Activated CD4-positive, alpha-beta T cell treated with anti-CD3 and anti-CD28 coated beads for 1 hour (primary cell): ENCODE data around the gene KRT6B.
"Not testable (repeated sequence)": the region's sequence is repeated elsewhere in the genome, so short reads cannot be mapped to it uniquely, and the experiment has no call there.

ENCODE experiments used
- DNase-seq: peaks from one replicate; pipeline ENCODE4 v3.0.0-alpha.2; 2020

The KRT6B gene

GRCh38 chr12:52410589-52411248 lies 41.2 kb downstream of the KRT6B start:
- not testable (repeated sequence) for DNase-seq

GRCh38 chr12:52407918-52408317 lies 44.0 kb downstream of the KRT6B start:
- DNase-seq, result no peak

GRCh38 chr12:52405922-52406385 lies 46.0 kb downstream of the KRT6B start, which contains the start of gene KRT82:
TSS of gene KRT82 (minus strand) at chr12:52406335. CDS start at chr12:52406277, 58 bp downstream.
- DNase-seq, result no peak

DNA sequence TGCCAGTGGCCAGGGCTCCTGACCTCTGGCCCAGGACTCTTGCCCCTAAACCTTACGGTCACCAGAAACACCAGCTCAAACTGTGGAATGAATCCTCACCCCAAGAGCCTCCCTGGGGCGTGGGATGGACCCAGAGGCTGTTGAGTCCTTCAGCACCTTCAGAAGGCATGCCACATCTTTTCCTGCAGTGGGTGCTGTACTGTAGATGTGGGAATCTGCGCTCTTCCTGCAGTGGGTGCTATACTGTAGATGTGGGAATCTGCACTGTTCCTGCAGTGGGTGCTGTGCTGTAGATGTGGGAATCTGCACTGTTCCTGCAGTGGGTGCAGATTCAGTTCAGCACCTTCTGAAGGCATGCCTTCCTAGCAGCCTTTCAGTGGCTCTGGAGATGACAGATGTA lies 47.0 kb downstream of the KRT6B start:
- no peak for DNase-seq

GRCh38 chr12:52403561-52403960 lies 48.4 kb downstream of the KRT6B start:
- no peak for DNase-seq

GRCh38 chr12:52402873-52403540 lies 48.9 kb downstream of the KRT6B start:
- DNase-seq, result no peak

- no peak for DNase-seq
Measured at GRCh38 chr12:52402377-52402776, 49.6 kb downstream of the KRT6B start.

GRCh38 chr12:52401926-52402325 lies 50.0 kb downstream of the KRT6B start:
- DNase-seq, result no peak

DNA sequence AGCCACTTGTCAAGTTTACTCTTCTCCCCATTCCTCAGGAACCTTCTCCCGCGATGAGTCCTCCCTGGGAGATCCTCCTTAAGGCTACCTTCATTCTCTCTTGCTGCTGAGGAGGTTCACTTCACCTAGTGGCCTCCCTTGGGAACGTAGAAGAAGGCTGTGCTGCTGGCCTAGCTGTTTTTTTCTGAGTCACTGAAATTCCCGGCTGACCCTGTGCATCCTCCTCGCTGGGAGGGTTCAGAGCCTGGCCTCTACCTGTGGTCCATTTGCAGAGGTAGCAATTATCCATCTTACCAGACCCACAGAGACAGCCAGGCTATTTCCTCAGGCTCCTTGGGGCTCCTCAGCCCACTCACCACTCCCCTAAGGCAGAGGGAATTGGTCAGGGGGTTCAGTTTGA lies 50.4 kb downstream of the KRT6B start:
- DNase-seq, result no peak

DNA sequence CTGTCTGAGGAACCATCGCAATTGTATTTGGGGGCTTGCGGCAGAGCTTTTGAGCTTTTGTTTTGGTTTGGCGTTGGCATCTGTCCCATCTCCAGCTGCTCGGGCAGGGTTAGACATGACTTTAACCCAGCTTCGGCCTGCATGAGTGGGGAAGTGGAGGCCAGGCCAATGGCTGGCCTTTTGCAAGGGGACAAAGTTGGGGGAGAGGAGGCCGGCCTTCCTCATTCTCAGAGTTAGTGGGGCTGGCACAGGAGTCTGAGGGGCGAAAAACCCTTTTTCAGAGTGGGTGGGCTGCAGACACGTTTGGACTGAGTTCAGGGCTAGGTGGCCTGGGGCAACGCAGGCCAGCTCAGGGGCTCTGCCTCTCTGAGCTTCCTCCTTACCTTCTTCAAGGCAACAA lies 51.0 kb downstream of the KRT6B start:
- no peak for DNase-seq

GRCh38 chr12:52399756-52400155 lies 52.2 kb downstream of the KRT6B start:
- no peak for DNase-seq

GRCh38 chr12:52398176-52398575 lies 53.8 kb downstream of the KRT6B start:
- DNase-seq, result no peak

GRCh38 chr12:52396656-52397055 lies 55.3 kb downstream of the KRT6B start:
- no peak for DNase-seq
